DOHH2 (cell line): ENCODE measurements around the gene TTBK1.

Source experiments
- H3F3A ChIP-seq: fragments of 200-600 bp; sonication (generic), shearing (Covaris generic); 2 replicates; pipeline ENCODE4 v1.6.0; 2016; ENCODE audit warnings: antibody characterized with exemption, mild to moderate bottlenecking; ENCODE audit not compliant: control insufficient read depth, insufficient read depth
- H3K27ac ChIP-seq: fragments of 200-600 bp; sonication (generic); 2 replicates; pipeline ENCODE4 v1.5.1; 2014; ENCODE audit warnings: low read depth, mild to moderate bottlenecking, low read length, moderate library complexity
- H3K27me3 ChIP-seq: fragments of 200-600 bp; sonication (generic); 2 replicates; pipeline ENCODE4 v1.6.1; 2014; ENCODE audit warnings: mild to moderate bottlenecking, low read length, mixed read lengths; ENCODE audit not compliant: control insufficient read depth
- H3K36me3 ChIP-seq: fragments of 200-600 bp; sonication (generic); 2 replicates; pipeline ENCODE4 v1.6.1; 2014; ENCODE audit warnings: mild to moderate bottlenecking, low read length, moderate library complexity, mixed read lengths; ENCODE audit not compliant: control insufficient read depth
- H3K4me1 ChIP-seq: fragments of 200-600 bp; sonication (generic); 2 replicates; pipeline ENCODE4 v1.6.1; 2014; ENCODE audit warnings: mild to moderate bottlenecking, low read length, mixed read lengths; ENCODE audit not compliant: control insufficient read depth
- H3K4me2 ChIP-seq: fragments of 200-600 bp; sonication (generic); 2 replicates; pipeline ENCODE4 v1.6.0; 2014; ENCODE audit warnings: mild to moderate bottlenecking, low read length, moderate library complexity
- H3K4me3 ChIP-seq: fragments of 200-600 bp; sonication (generic); 2 replicates; pipeline ENCODE4 v1.5.1; 2014; ENCODE audit warnings: mild to moderate bottlenecking, low read length, mixed read lengths
- H3K79me2 ChIP-seq: fragments of 200-600 bp; sonication (generic); 2 replicates; pipeline ENCODE4 v1.6.1; 2014; ENCODE audit warnings: mild to moderate bottlenecking, low read length, mixed read lengths; ENCODE audit not compliant: control insufficient read depth
- H3K9me2 ChIP-seq: fragments of 200-600 bp; sonication (generic); replicated peaks from 2 replicates; pipeline ENCODE4 v1.6.1; 2014; ENCODE audit warnings: mild to moderate bottlenecking, low read length, mixed read lengths; ENCODE audit not compliant: control insufficient read depth
- H3K9me3 ChIP-seq: fragments of 200-600 bp; sonication (generic); 2 replicates; pipeline ENCODE4 v1.6.1; 2014; ENCODE audit warnings: antibody characterized with exemption, low read length, mixed read lengths; ENCODE audit not compliant: control insufficient read depth, insufficient read depth
- H4K20me1 ChIP-seq: fragments of 200-600 bp; sonication (generic); 2 replicates; pipeline ENCODE4 v1.6.0; 2014; ENCODE audit warnings: low read depth, mild to moderate bottlenecking, antibody characterized with exemption, low read length, moderate library complexity; ENCODE audit not compliant: control insufficient read depth, insufficient read depth
- EZH2phosphoT487 ChIP-seq: fragments of 200-600 bp; sonication (generic); IDR thresholded peaks from 2 replicates; pipeline ENCODE4 v1.6.1; 2017; ENCODE audit warnings: borderline replicate concordance, mild to moderate bottlenecking, antibody characterized with exemption, low read length, moderate library complexity, mixed read lengths
- TF ChIP-seq, protein P1 (sequence below): fragments of 200-600 bp; sonication (generic); IDR thresholded peaks from one replicate; pipeline ENCODE4 v1.5.1; 2014; ENCODE audit warnings: antibody characterized with exemption, mild to moderate bottlenecking, low read depth, low read length; ENCODE audit not compliant: poor library complexity, severe bottlenecking

TTBK1 gene

DNA sequence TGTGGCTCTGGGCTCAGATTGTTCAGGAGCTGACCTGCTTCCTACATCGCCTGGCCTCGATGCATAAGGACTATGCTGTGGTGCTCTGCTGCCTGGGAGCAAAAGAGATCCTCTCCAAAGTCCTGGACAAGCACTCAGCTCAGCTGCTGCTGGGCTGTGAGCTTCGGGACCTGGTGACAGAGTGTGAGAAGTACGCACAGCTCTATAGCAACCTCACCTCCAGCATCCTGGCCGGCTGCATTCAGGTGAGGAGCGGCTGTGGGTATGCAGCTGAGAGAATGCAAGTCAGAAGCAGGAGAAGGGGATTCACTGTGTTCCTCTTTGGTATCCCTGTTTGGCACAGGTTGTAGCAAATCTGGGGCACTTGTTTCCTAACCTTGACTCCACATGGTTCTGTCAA lies 43.4 kb upstream of the TTBK1 start:
- H3K9me3 ChIP-seq, result no peaks in the 10 kb centered on the region
- H3K4me2 ChIP-seq, result no peak overlapping the region
- H3K4me3 ChIP-seq, result no peak overlapping the region
- no peaks in the 10 kb centered on the region for H3K27me3 ChIP-seq
- H3K36me3 ChIP-seq, result peaks cover 39% of the 10 kb centered on the region
- no peaks in the 10 kb centered on the region for H3K9me2 ChIP-seq
- no peaks in the 10 kb centered on the region for H3F3A ChIP-seq
- no peaks in the 10 kb centered on the region for H3K4me1 ChIP-seq
- H4K20me1 ChIP-seq, result no peaks in the 10 kb centered on the region
- TF ChIP-seq EZH2phosphoT487, result no peak
- TF ChIP-seq, protein P1, sequence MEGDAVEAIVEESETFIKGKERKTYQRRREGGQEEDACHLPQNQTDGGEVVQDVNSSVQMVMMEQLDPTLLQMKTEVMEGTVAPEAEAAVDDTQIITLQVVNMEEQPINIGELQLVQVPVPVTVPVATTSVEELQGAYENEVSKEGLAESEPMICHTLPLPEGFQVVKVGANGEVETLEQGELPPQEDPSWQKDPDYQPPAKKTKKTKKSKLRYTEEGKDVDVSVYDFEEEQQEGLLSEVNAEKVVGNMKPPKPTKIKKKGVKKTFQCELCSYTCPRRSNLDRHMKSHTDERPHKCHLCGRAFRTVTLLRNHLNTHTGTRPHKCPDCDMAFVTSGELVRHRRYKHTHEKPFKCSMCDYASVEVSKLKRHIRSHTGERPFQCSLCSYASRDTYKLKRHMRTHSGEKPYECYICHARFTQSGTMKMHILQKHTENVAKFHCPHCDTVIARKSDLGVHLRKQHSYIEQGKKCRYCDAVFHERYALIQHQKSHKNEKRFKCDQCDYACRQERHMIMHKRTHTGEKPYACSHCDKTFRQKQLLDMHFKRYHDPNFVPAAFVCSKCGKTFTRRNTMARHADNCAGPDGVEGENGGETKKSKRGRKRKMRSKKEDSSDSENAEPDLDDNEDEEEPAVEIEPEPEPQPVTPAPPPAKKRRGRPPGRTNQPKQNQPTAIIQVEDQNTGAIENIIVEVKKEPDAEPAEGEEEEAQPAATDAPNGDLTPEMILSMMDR, result no peak
- H3K27ac ChIP-seq, result no peak overlapping the region
- no peaks in the 10 kb centered on the region for H3K79me2 ChIP-seq

DNA sequence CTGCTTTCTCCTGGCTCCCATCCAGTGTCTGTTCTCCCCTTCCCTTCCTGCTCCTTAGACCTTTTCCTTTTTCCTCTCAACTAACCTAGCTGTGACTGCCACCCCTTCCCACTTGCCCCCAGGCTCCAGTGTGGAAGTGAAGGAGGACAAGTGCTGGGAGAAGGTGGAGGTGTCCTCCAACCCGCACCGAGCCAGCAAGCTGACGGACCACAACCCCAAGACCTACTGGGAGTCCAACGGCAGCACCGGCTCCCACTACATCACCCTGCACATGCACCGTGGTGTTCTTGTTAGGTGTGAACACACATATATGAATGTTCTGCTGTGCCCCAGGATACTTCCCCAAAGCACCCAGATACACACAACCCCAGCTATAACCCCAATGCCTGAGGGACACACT lies 42.7 kb upstream of the TTBK1 start:
- Histone ChIP-seq H3K4me2 (no peak overlapping the region), H3K27ac (no peak overlapping the region), H3K4me1 (no peaks in the 10 kb centered on the region), H3K27me3 (no peaks in the 10 kb centered on the region), H3K9me3 (no peaks in the 10 kb centered on the region), H3K36me3 (peaks cover 33% of the 10 kb centered on the region), H4K20me1 (no peaks in the 10 kb centered on the region; the same call in 1 of the 2 replicates), H3K9me2 (no peaks in the 10 kb centered on the region), H3F3A (no peaks in the 10 kb centered on the region), H3K79me2 (no peaks in the 10 kb centered on the region), H3K4me3 (no peak overlapping the region)
- TF ChIP-seq, protein P1, result no peak
- TF ChIP-seq EZH2phosphoT487, result no peak

DNA sequence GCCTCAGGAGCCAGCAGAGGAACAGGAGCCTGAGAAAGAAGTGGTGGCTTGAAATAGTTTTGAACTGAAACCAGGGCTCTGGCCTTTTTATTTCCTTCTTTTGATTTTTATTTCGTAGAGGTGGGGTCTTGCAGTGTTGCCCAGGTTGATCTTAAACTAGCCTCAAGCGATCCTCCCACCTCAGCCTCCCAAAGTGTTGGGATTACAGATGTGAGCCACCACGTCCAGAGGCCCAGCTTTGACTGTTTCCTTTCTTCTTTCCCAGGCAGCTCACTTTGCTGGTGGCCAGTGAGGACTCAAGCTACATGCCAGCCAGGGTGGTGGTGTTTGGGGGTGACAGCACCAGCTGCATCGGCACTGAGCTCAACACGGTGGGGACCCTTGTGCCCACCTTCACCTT lies 40.8 kb upstream of the TTBK1 start:
- peaks cover 20% of the 10 kb centered on the region for H3K36me3 ChIP-seq
- TF ChIP-seq, protein P1, result no peak
- no peak for TF ChIP-seq EZH2phosphoT487

More for the DNA sequence above, 40.8 kb upstream of the TTBK1 start:
- Histone ChIP-seq H3K4me2 (no peak overlapping the region), H3K27ac (no peak overlapping the region), H3F3A (no peaks in the 10 kb centered on the region), H3K27me3 (no peaks in the 10 kb centered on the region), H3K79me2 (no peaks in the 10 kb centered on the region), H3K4me1 (no peaks in the 10 kb centered on the region), H3K4me3 (no peak overlapping the region), H3K9me2 (no peaks in the 10 kb centered on the region), H3K9me3 (no peaks in the 10 kb centered on the region), H4K20me1 (no peaks in the 10 kb centered on the region; the same call in 1 of the 2 replicates)
